ENCODE measurements around the gene COL21A1. TPM values are rescaled to one million over a fixed set of nuclear protein-coding genes. Genes with fewer than 3 reads are reported as not detected.

COL21A1 gene
- total and polyA plus RNA-seq, 2 of the 4 experiments (the other 2 are of a cell fraction), result 0.05 TPM; not detected in 1

- TF ChIP-seq MXI1 (IDR thresholded peaks at IDR 0.05; ENCODE audit: borderline replicate concordance, low read depth, low read length), result no peak
- TF ChIP-seq CEBPB (IDR thresholded peaks at IDR 0.05; ENCODE audit: low read depth, low read length), result peak; percentile 79
- no peak overlapping the region for H4K91ac ChIP-seq (ENCODE audit: insufficient read depth, low read depth, low read length)
- POLR2A ChIA-PET (ENCODE audit: unreplicated experiment), result no interaction called here
- no TSS peak for BruUV-seq (replicated peaks)
- H3K14ac ChIP-seq (replicated peaks; ENCODE audit: low read depth, low read length), result no peak overlapping the region
- H2BK15ac ChIP-seq (ENCODE audit: low read depth, low read length), result 0 out of 3 replicates have a peak overlapping the region, but pooled peaks have one; percentile 27
- H4K8ac ChIP-seq (ENCODE audit: low read depth in 2 of 2, low read length in 2 of 2), result peak overlapping the region in 1 of 2 experiments; percentile 44; a peak in 1 of 4 replicates
- no peaks in the 10 kb centered on the region for H3K9me1 ChIP-seq (ENCODE audit: insufficient read depth, low read length)
- no peak overlapping the region for H3K23ac ChIP-seq (ENCODE audit: low read depth, low read length)
- no peaks in the 10 kb centered on the region for H4K20me1 ChIP-seq (ENCODE audit: insufficient read depth, low read length)
- peak overlapping the region; percentile 30 for H3K4ac ChIP-seq (ENCODE audit: low read depth, low read length)
- DNase-seq (peak; percentile 85), ATAC-seq (ENCODE audit: low read depth) (peak; percentile 97)
- H2AFZ ChIP-seq (replicated peaks; ENCODE audit: low read length, poor library complexity), result no peak overlapping the region
- H3K27me3 ChIP-seq (ENCODE audit: control insufficient read depth, insufficient read depth, low read length), result no peaks in the 10 kb centered on the region
- no peak overlapping the region for H3K9ac ChIP-seq (ENCODE audit: low read depth, low read length)
- no peak overlapping the region for H2AK9ac ChIP-seq (replicated peaks; ENCODE audit: low read depth, low read length, poor library complexity)
- in situ Hi-C loops (cut with MboI; ENCODE audit: low sequenced_read_pairs), result no loop called here
- H3K27ac ChIP-seq (ENCODE audit: insufficient read depth, low read length), result peak overlapping the region; percentile 73; the same call in 1 of the 2 replicates
- H2BK5ac ChIP-seq (ENCODE audit: low read depth, low read length, poor library complexity, severe bottlenecking), result no peak overlapping the region
- 0 out of 2 replicates have a peak overlapping the region, but pooled peaks have one; percentile 10 for H2AK5ac ChIP-seq (ENCODE audit: low read depth, low read length)
- CTCF ChIA-PET, result no interaction called here
- no CpG with 5 or more reads among the region's 3 CpGs for WGBS, 2 experiments (ENCODE audit: extremely low coverage in 2 of 2, insufficient read length in 1 of 2)
- H2BK120ac ChIP-seq (ENCODE audit: low read depth, low read length), result peak overlapping the region; percentile 35
- H3K56ac ChIP-seq (ENCODE audit: extremely low read depth, insufficient read depth, low read length), result no peak overlapping the region; the same call in 1 of the 2 replicates
- dilution Hi-C loops (cut with HindIII; ENCODE audit: low sequenced_read_pairs, unreplicated experiment), result no loop called here
- H3K4me2 ChIP-seq (ENCODE audit: low read depth, low read length), result peak overlapping the region; percentile 67
- H4K5ac ChIP-seq (ENCODE audit: low read depth, low read length), result no peak overlapping the region
- H3K9me3 ChIP-seq (ENCODE audit: control insufficient read depth, insufficient read depth, low read length), result peaks cover 3% of the 10 kb centered on the region; the same call in 1 of the 2 replicates
- intact Hi-C loops (cut with micrococcal nuclease), result no loop called here
- H3K79me1 ChIP-seq (ENCODE audit: low read depth in 1 of 2, low read length in 2 of 2), result no peaks in the 10 kb centered on the region
- 0 out of 2 replicates have a peak overlapping the region, but pooled peaks have one; percentile 13 for H3K18ac ChIP-seq (ENCODE audit: low read depth, low read length)
- H3K36me3 ChIP-seq (ENCODE audit: control insufficient read depth, insufficient read depth, low read length), result no peaks in the 10 kb centered on the region
- no peak overlapping the region for H3K4me3 ChIP-seq (ENCODE audit: insufficient read depth, low read depth, low read length)
- no peak overlapping the region for H2BK20ac ChIP-seq (ENCODE audit: low read depth, low read length)
- H3K4me1 ChIP-seq (ENCODE audit: control insufficient read depth, insufficient read depth, low read length), result peaks cover 2% of the 10 kb centered on the region
Measured at GRCh38 chr6:56091159-56091869, 156.1 kb downstream of the COL21A1 start.

All from IMR-90 (cell line).